Fibroblast of villous mesenchyme (primary cell): Measurements from ENCODE around the gene PCSK5. TPM values are rescaled to one million over a fixed set of nuclear protein-coding genes. Genes with fewer than 3 reads are reported as not detected.
"Not testable (repeated sequence)": the region's sequence is repeated elsewhere in the genome, so short reads cannot be mapped to it uniquely, and the experiment has no call there.

Experiments used
- DNase-seq: peaks from one replicate; pipeline ENCODE4 v3.0.0-alpha.2; 2010; ENCODE audit warnings: low read depth
- H3K4me3 ChIP-seq: 2 replicates; pipeline ENCODE4 v1.5.1; 2011; ENCODE audit warnings: low read depth, mild to moderate bottlenecking, low read length
- total RNA-seq: library from RNA; depleted of rRNA; stranded (reverse); fragments of >200 nt; gene quantifications from 2 replicates; pipeline ENCODE4 v1.2.3, GENCODE V29; 2012
- TF ChIP-seq, protein P1 (sequence below): IDR thresholded peaks from 2 replicates; pipeline ENCODE4 v1.5.1; 2012; ENCODE audit warnings: low read depth, mild to moderate bottlenecking, low read length; ENCODE audit not compliant: insufficient read depth

Gene PCSK5
- total RNA-seq, 1 donor, result 1.7 TPM

DNA sequence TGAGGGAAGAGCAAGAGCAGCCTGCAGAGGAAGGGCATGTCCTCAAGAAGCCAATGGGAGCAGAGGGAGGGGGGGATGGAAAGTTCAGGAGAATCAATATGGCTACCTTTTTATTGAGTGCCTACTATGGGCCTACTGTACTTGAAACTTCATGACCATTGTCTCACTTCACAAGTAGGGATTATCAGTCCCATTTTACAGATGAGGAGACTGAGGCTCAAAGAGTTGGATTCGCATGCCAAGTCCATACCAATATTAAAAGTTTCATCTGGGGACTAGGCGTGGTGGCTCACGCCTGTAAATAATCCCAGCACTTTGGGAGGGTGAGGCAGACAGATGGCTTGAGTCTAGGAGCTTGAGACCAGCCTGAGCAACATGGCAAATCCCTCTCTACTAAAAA lies 463.7 kb downstream of the PCSK5 start:
- H3K4me3 ChIP-seq, result no peak overlapping the region
- TF ChIP-seq, protein P1, sequence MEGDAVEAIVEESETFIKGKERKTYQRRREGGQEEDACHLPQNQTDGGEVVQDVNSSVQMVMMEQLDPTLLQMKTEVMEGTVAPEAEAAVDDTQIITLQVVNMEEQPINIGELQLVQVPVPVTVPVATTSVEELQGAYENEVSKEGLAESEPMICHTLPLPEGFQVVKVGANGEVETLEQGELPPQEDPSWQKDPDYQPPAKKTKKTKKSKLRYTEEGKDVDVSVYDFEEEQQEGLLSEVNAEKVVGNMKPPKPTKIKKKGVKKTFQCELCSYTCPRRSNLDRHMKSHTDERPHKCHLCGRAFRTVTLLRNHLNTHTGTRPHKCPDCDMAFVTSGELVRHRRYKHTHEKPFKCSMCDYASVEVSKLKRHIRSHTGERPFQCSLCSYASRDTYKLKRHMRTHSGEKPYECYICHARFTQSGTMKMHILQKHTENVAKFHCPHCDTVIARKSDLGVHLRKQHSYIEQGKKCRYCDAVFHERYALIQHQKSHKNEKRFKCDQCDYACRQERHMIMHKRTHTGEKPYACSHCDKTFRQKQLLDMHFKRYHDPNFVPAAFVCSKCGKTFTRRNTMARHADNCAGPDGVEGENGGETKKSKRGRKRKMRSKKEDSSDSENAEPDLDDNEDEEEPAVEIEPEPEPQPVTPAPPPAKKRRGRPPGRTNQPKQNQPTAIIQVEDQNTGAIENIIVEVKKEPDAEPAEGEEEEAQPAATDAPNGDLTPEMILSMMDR, result no peak
- no peak for DNase-seq

DNA sequence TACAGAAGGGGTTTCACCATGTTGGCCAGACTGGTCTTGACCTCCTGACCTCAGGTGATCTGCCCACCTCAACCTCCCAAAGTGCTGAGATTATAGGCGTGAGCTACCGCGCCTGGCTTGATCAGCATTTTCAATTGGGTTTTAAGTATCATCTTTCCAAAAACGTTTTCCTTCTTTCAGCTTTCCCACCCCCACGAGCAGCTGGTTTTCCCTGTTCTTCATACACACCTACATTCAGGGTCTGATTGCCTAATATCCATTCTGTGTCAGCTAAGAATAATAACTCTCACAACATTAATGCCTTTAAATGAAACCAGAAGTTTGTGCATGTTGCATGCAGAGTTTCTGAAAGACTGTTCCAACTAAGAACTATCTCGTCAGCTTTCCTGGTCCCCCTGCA lies 465.4 kb downstream of the PCSK5 start:
- TF ChIP-seq, protein P1, result no peak
- no peak overlapping the region for H3K4me3 ChIP-seq
- no peak for DNase-seq

DNA sequence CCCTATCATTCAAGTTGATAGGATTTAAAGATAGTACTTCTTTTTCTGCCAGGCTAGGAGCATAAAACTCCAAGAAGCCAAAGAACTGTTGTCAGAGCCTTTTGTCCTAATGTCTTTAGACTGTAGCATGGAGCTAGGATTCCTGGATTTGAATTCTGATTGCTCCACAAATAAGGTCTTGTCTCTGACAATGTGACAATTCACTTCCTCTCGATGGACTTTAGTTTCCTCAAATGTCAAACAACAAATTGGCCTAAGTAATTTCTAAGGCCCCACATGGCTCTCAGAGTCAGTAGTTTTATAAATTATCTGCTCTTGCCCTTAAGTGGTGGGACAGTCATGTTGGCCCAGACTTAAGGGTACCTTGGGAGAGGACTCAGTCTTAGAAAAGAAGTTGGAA lies 467.1 kb downstream of the PCSK5 start:
- TF ChIP-seq, protein P1, result no peak
- H3K4me3 ChIP-seq, result no peak overlapping the region
- no peak for DNase-seq

DNA sequence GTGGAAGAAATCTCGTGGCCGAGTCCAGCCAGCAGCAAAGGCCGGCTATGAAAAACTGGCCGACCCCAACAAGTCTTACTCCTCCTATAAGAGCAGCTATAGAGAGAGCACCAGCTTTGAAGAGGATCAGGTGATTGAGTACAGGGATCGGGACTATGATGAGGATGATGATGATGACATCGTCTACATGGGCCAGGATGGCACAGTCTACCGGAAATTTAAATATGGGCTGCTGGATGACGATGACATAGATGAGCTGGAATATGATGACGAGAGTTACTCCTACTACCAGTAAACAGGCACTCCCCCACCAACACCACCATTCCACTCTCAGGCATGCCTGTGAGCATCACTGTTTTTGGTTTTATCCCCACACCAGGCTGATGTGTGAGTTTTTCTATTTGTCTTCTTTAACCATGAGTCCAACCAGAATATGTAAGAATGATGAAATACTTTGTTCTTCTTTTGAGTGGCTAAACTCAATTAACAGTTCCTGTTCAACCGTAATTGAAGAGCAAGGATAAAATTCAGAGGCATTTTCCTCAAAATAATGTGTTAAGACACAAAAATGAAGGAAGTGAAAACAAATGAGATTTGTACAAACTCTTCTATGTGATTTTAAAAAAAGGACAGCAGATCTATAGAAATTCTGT lies 468.3 kb downstream of the PCSK5 start:
- no peak overlapping the region for H3K4me3 ChIP-seq
- no peak for DNase-seq
- TF ChIP-seq, protein P1, result no peak

DNA sequence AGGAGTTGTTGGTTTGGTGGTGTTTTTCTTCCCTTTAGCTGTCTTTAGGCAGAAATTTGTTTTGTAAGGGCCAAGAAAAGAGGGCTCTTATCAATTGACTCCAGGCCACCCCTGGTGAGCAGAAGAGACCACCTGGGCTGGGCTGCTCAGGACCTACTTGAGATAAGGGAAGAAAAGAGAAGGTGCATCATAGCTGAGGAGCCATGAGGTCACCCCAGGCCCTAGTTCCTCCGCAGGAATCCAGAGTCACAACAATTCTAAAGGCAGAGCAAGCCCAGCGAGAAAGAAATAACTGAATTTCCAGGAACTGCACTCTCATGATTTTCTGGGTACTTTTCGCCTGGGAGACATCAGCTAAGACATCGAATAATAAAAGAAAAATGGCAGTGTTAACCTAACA lies 468.9 kb downstream of the PCSK5 start:
- TF ChIP-seq, protein P1, result no peak
- no peak for DNase-seq
- no peak overlapping the region for H3K4me3 ChIP-seq

GRCh38 chr9:76359766-76360165 lies 469.3 kb downstream of the PCSK5 start:
- no peak for DNase-seq
- H3K4me3 ChIP-seq, result no peak overlapping the region
- TF ChIP-seq, protein P1, result no peak

- DNase-seq, result not testable (repeated sequence)
Measured at GRCh38 chr9:76362332-76363031, 472.0 kb downstream of the PCSK5 start.

More at GRCh38 chr9:76362332-76363031, 472.0 kb downstream of the PCSK5 start:
- H3K4me3 ChIP-seq, result not testable (repeated sequence)
